ENCODE measurements around the gene ERCC1.

- TF ChIP-seq CTCF (IDR thresholded peaks at IDR 0.05; ENCODE audit: low read depth, low read length, poor library complexity, severe bottlenecking) (no peak), EZH2phosphoT487 (IDR thresholded peaks at IDR 0.05; ENCODE audit: borderline replicate concordance, low read length) (no peak)
These were observed 20.4 kb downstream of the ERCC1 start for GRCh38 chr19:45403272-45403671.

Data from DOHH2 (cell line).